Suppressor macrophage (primary cell): ENCODE measurements around the gene GNB1.
"Not testable (repeated sequence)": the region's sequence is repeated elsewhere in the genome, so short reads cannot be mapped to it uniquely, and the experiment has no call there.

Source experiments
- DNase-seq, 4 experiments: peaks; one replicate each; pipeline ENCODE4 v3.0.0-alpha.2; 2020 to 2022

GNB1 gene

DNA sequence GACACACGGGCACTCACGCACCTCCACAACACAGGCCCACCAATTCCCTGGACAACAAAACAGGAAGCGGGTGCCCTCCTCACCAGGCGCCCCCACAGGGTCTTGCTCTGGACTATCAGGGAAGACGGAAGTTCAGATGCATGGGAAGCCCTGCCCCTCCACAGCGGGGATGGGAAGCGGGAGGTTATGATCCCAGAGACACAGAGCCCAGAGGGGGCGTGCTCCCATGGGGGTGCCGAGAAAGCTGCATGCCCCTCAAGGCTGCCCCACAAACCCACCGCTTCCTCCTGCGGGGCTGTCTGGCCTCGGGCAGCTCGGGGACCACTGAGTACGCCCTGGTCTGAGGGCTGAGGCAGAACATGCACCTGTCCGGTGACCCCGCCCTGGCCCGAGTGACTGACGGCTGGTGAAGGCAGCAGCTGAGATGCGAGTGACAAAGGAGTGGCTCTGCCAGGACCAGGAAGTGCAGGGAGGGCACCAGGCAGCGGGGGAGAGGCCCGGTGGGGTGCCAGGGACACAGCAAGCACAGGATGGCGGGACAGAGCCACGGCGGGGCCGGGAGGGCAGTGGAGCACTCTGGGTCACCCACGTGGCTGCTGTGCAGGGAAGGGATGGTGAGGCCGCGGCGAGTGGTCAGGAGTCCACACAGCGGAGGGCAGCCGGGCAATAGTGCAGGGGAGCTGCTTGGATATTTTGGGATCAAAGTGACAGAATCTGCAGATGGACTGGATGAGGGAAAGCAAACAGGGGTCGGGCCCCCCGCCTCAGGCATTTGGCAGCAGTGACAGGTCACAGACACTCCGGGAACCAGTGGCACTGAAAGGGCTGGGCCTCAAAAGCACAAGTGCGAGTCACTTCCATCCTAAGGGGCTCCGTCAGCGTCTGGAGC lies 131.2 kb downstream of the GNB1 start:
- DNase-seq = no peak

DNA sequence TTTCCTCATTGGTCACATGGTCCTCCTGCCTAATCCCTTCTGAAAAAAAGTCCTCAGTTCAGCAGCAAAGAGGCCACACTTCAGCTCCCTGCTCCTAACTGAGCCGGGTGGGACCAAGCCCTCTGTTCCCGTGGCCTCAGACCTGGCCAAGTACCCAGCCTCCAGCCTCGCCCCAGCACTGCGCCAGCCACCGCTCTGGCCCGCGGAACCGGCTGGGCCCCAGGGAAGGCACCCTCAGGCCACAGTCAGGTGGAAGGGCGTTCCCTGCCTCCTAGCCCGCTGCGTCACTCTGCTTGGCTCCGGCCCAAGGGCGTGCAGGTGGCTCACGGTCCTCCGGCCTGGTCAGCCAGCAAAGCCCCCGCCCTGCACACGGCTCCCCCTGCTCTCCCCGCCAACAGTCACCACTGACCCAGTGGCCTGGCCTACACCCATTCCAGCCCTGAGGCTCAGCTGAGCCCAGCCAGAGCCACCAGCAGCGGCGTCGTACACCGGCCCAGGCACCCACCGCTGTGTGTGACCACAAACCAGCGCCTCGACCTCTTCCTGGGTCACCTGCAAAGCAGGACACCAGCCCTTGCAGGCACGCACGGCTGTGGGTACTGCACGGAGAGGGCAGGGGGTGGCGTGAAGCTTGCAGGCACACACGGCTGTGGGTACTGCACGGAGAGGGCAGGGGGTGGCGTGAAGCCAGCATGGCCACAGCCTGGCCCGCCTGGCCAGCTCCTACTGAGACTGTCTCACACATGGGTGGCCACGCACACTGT lies 132.0 kb downstream of the GNB1 start:
- peak in 1 of 4 experiments; percentile 19 for DNase-seq

GRCh38 chr1:1758059-1758621 lies 132.7 kb downstream of the GNB1 start:
- DNase-seq = no peak

- DNase-seq = no peak
Measured at GRCh38 chr1:1757422-1758058, 133.3 kb downstream of the GNB1 start.

GRCh38 chr1:1756661-1757421 lies 134.0 kb downstream of the GNB1 start:
- no peak for DNase-seq

DNA sequence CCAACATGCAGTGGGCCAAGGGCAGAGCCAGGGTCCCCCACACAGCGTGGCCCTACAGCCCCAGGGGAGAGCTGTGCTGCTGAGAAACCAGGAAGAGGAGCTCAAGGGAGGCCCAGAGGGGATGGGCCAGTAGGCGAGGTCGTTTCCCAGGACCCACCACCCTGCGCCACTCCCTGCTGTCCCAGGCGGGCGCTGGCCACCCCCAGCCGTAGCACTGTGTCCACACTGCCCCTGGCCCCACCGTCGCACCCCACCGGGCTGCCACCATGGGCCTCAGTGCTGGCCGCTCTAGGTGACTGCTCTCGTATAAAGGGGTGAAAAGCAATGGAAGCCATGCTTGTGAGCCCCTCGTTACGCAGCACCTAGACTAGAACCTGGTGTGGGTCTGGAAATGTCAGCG lies 135.0 kb downstream of the GNB1 start:
- no peak for DNase-seq

GRCh38 chr1:1755426-1755825 lies 135.5 kb downstream of the GNB1 start:
- no peak for DNase-seq

- DNase-seq = no peak
Measured at GRCh38 chr1:1754051-1754815, 136.7 kb downstream of the GNB1 start.

- no peak for DNase-seq
Measured at GRCh38 chr1:1753607-1754005, 137.3 kb downstream of the GNB1 start.

DNA sequence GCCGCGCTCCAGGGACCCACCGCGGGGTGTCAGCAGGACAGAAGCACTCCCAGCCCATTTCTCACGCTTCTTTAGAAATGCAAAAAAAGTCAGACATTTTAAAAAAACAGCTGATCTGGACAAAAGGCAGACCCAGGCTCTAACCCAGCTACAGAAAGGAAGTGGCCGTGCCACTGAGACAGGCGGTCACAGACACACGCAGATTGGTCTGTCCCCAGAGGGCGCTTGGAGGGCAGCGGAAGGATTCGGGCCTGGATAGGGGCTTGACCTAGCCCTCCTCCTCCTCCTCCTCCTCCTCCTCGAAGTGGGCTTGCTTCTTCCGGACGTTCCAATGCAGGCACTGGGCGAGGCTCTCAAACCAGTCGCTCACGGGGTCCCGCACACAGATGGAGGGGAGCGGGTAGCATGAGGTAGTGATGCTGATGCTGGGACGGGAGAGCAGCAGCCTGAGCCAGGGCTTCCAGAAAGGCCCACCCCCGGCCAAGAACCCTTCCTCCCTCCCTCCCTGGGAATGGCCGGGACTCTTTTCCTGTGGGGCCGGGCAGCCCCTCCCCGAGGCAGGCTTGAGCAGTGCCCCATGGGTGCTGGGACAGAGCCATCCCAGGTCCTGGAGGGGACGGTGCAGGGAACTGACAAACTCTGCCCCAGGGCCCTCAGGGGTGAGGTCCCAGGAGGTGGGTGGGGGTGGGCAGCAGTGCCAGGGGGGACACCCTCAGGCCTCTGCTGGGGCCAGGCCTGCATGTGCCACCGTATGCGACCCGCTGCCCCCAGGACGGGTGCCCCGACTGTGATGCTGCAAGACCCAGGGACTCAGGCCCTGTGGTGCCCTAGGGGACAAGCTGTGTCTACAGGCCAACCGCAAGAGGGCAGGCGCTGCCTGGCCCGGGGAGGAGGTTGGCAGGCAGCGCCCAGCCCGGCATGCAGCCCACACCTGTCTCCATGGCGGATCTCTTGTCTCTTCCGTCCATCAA lies 138.0 kb downstream of the GNB1 start:
- no peak for DNase-seq

DNA sequence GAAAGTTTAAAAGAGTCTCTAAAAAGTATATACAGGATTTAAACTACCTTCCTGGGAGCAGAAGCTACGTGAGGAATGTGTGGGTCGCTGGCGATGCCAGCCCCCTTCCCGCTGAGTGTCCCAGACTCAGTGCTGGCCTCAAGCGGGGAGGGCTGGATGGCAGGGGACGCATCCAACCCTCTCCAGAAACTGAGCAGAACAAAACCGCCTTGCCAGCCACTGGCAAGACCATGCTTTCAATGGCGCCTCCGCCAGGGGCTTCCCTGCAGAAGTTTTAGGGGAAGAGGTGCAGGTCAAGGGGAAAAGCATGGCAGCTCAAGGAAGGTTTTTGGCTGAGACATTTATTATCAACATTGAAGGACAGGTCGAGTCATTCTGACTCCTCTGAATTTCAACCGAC lies 138.7 kb downstream of the GNB1 start:
- DNase-seq = no peak

DNA sequence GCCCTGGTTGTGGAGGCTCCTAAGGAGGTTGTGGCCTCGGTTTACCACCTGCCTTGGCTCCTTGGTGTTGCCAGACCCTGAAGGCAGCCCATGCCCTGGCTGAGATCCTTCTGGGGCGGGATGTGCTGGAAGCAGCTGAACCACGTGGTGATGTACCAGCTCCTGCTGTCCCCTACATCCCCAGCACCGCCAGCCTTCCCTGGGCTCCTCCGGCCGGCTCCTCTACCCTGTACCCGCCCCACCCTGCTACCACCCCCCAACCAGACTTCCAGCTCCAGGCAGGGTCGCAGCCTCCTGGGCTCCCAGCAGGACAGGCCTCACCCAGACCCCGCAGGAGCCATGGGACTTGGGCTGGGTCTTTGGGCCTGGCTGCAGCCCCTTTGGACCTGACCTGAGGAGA lies 140.9 kb downstream of the GNB1 start:
- not testable (repeated sequence) for DNase-seq

GRCh38 chr1:1748686-1749321 lies 142.1 kb downstream of the GNB1 start:
- DNase-seq = no peak

DNA sequence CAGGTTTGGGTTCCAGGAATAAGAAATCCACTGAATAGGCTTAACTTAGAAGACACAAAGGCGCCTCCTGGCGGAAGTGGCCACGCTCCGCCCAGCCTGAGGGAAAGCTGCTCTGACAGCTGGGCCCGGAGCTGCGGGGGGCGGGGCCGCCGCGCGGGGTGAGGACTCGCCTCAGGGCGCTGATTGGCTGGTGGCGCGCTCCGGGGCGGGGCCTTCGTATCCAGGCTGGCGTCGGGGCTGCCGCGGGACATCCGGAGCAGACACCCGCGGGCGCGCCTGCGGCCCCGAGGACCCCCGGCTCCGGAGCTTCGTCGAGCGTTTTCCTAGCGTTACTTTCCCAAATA lies 144.3 kb downstream of the GNB1 start:
- not testable (repeated sequence) for DNase-seq

DNA sequence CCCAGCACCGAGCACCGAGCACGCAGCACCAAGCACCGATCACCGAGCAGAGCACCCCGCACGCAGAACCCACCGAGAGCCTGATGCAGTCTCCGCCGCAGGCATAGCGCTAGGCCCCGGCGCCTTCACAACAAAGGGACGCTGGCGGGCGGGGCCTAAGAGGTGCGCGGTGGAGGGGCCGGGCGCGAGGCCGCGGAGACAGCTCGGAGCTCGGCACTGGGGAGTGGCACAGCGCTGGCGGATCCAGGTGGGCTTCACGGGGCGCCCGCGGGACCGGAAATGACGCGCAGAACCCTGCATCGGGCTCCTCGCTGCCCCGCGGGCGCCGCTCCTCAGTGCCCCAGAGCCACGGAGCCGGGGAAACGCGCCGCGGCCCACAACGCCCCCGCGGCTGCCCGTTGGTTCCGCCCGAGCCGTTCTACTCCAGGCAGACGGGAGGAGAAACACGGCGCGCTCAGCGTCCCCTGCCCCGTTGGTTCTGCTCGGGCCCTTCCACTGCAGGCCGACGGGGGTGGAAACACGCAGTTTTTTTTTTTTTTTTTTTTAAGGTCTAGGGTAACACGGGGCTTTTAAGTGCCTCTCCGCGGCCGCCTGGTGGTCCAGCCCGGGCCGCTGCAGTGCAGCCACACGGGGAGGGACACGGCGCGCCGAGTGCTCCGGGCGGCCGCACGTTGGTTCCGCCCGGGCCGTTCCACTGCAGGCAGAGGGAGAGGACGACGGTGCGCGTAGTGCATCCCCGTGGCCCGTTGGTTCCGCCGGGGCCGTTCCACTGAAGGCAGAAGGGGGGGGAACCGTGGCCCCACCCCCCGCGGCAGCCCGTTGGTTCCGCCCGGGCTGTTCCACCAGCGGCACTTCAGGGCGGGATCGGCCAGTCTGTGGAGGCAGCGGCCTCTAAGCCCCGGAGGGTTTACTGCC lies 145.0 kb downstream of the GNB1 start:
- DNase-seq = peak; percentile 73 to 94 (median 75)

- not testable (repeated sequence) for DNase-seq
Measured at GRCh38 chr1:1742529-1742928, 148.4 kb downstream of the GNB1 start.

DNA sequence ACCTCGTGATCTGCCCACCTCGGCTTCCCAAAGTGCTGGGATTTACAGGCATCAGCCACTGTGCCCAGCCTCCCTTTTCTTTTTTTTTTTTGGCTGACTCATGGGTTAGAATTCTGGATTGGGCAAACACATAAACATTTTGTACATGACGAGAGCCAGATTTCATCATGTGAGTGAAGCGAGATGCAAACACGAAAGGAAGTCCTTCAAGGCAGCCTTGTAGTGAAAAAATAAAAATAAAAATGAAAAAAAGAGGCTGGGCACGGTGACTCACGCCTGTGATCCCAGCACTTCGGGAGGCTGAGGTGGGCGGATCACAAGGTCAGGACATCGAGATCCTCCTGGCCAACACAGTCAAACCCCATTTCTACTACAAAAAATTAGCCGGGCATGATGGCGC lies 149.9 kb downstream of the GNB1 start:
- peak; percentile 77 to 94 (median 84) for DNase-seq

GRCh38 chr1:1738799-1739337 lies 152.0 kb downstream of the GNB1 start:
- not testable (repeated sequence) for DNase-seq
